Measurements from ENCODE around the gene CNFN.
A peak's percentile ranks its signal among the peaks of the same experiment; 100 is the strongest.

GRCh38 chr19:42343344-42344110 is 46.6 kb downstream of the CNFN start:
- TF ChIP-seq CTCF (IDR thresholded peaks at IDR 0.05; ENCODE audit: low read depth, low read length, poor library complexity, severe bottlenecking) (peak; percentile 64), EZH2phosphoT487 (IDR thresholded peaks at IDR 0.05; ENCODE audit: borderline replicate concordance, low read length) (no peak)
